Hypothalamus (tissue), 51 donors: ENCODE measurements around the gene GCSAM.

Experiments used
- DNase-seq, 51 donors: peaks; one replicate each; lab custom pipeline; 2025; lab: John Stamatoyannopoulos, UW

Gene GCSAM

GRCh38 chr3:112109322-112109721 is 23.7 kb downstream of the GCSAM start:
- no peak for DNase-seq

DNA sequence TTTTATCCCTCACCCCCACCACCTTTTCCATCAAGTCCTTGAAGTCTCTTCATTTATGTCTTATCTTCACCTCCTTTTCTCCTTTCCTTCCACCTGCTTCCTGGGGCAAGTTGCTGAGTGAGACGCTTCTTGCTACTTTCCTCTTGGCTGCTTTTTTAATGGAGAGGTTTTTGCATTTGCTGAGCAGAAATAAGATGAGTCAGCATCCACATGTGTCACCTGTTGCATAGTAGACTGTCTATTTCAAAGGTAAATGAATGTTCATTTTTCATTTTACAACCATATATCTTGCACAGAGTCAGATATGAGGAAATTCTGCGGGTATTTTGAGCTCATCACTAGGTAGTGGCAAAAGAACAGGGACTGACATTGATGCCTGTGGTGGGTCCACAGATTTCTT is 28.3 kb downstream of the GCSAM start:
- DNase-seq = no peak

DNA sequence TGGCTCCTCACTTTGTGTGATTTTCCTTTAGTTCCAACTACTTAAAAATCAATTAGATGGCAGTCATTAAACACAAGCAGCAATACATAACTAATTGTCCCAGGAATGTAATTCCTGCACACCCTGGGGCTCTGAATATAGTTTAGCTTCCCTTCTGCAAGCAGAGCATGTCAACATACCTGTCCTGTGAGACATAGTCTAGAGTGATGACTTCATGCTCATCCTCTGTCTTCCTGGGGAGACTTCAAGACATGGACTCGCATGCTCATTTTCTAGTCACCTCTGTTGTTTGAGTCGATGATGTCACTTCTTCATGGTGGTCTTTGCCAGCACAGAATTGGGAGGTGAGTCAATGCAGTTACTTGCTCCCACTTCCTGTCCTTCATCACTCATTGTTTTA is 31.1 kb downstream of the GCSAM start:
- no peak for DNase-seq

GRCh38 chr3:112097378-112097777 is 35.7 kb downstream of the GCSAM start:
- DNase-seq = peak in 1 of 51 donors; percentile 2

DNA sequence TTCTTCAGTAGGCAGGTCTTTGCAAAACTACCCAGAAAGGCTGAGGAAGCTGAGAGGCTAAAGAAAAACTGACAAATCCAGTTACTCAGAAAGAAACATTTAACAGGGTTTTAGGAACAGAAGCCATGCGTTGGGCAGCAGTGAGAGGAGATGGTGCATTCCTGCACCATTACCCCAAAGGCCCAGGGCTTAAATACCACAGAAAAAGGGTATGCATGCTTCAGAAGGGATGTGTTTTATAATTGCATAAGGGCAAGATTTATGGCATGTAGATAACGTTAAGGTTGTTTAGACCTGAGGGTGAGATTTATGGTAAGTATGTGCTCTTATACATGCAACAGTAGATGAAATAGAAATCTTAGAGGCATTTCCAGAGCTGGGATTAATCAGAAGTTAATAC is 36.9 kb downstream of the GCSAM start:
- no peak for DNase-seq

- no peak for DNase-seq
Observed at GRCh38 chr3:112095731-112096130, 37.3 kb downstream of the GCSAM start.

GRCh38 chr3:112093180-112093522 is 39.9 kb downstream of the GCSAM start:
- DNase-seq = no peak

DNA sequence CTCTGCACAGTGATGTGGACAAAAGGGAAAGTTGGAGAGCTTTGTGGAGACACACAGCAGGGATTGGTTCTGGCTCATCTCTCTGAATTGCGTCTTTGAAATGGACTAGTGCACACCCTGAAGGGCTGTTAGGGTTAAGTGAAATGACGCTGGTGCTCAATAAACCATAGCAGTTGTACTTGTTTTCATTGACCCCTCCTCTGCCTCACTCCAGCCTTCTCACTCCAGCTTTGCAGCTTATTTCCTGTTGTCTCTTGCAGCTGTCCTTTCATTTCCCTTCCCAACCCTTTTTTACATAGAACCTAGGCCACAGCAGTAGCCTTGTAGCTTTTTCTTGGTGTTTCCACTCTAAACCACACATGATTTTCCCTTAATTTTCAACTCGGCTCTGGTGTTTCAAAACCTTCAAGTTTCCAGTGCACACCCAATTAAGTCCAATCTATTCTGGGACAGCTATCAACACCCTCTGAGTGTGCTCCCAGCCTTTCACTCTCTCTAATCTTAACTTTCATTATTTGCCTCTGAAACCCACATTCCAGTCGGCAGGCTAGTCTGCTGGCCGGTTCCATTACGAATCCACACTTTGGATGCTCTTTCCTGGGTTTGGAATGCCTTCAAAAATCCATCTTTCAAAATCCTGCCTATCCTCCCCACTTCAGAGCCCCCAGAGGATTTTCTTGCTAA is 40.4 kb downstream of the GCSAM start:
- no peak for DNase-seq

DNA sequence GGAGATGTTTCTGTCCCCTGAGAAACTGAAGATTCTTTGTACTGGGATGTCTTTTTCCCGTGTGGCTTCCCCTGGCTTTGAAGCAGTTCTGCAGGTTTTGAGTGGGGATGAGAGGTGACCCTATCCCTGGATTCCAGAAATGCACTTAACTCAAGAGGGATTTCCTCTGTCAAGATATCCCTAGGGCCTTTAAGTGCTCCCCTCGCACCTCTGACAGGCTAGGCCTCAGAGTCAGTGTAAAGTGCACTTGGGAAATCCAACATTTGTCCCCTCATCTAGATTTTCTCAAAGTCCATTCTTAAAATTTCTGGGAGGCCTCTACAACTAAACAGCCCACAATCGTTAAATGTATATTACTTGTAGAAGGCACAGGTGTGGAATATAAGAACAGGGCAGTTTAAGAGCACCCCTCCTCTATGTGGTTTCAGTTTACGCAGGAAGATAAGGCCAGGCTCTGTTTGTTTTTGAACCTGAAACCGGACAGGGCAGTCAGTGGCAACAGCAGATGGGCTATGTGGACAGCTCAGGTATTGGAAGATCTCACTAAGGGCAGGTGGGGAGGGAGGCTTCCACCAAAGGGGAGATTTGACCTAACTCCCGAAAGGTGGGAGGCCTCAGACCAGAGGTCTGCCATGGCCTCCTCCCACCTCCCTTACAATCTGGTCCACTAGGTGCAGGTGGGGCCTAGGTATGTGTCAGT is 42.0 kb downstream of the GCSAM start:
- DNase-seq = no peak

DNA sequence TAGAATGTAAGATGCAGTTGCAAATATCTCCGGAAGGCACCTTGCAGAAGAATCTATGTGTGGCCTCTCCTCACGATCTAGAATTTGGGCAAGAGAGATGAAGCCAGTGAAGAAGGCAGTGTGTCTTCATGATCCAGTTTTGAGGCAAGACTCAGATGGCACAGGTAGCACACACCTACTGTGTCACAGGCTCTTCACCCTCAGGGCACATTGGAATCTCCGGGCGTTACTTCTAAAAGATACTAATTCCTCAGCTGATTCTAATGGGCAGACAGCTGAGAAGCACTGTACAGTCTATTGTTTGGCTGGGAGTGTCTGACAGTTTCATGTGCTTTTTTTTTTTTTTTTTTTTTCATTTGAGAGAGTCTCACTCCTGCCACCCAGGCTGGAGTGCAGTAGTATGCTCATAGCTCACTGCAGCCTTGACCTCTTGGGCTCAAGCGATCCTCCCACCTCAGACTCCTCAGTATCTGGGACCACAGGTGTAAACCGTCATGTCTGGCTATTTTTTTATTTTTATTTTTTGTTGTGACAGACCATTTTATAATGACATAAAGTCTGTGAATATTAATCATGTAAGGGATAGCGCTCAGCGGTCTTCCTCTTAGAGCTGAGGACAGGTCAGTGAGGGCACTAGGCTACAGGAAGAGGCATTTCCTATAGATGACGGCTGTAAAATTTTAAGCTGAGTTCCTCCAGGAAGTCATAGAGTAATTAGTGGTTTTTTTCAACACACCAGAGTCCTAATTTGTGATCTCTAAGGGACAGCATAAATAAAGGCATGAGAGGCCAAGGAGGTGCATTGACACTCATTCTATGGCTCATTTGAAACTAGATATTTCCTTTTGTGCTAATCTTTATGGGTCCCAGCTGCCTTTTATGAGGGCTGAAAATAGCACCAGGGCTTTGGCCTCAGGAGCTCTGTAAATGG is 42.8 kb downstream of the GCSAM start:
- no peak for DNase-seq

GRCh38 chr3:112088944-112089343 is 44.1 kb downstream of the GCSAM start:
- no peak for DNase-seq

DNA sequence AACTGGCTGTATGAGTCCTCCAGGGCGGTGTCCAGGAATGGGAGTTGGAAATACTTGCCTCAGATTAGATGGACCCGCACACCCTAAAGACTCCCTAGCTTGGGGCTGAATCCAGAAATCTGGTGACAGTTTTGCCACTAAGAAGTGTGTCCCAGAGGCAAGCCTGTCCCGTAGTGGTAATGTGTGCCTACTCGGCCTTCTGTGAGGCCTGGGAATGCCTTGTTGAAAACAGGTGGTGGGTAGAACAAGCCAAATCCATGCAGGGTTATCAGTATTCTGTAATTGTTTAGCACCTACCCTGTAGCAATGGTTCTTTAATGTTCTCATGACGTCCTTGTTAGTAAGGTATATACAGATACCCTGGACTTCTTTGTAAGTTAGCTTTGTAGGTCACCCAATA is 45.3 kb downstream of the GCSAM start:
- no peak for DNase-seq

DNA sequence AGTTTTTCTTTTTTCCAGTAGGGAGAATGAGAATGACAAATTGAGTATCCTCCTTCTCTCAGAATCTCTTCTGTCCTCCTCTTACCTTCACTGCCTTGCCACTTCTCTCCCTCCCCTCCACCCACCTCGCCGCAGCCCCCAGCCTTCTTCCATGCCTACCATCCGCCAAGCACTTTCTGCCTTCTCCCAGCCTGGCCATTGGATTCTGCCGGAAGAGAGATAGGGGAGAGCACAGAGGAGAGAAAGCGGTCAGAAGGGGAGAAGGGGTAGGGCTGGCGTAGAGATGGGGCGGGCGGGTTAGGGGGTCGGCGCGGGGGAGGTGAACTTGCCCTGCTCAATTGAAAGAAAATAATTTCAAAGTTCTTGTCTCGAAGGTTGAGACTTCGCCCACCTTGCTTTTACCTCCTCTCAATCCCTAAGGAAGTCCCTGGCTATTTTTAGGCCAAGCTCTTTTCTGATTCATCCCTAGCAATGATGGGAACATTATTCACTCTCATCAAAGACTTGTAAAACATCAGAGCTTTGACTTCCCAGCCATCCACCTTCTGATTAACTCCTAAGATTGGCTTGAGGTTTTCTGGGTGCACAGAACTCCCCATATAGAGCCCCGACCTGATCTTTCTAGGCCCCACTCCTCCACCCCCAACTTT is 46.0 kb downstream of the GCSAM start:
- peak in 1 of 51 donors; percentile 3 for DNase-seq

GRCh38 chr3:112086076-112086854 is 46.8 kb downstream of the GCSAM start, which contains the start of gene C3orf52:
Gene C3orf52 (plus strand): TSS chr3:112086389. CDS start chr3:112086408, 19 bp downstream.
- peak in 39 of 51 donors; percentile 2 to 64 (median 22) for DNase-seq

DNA sequence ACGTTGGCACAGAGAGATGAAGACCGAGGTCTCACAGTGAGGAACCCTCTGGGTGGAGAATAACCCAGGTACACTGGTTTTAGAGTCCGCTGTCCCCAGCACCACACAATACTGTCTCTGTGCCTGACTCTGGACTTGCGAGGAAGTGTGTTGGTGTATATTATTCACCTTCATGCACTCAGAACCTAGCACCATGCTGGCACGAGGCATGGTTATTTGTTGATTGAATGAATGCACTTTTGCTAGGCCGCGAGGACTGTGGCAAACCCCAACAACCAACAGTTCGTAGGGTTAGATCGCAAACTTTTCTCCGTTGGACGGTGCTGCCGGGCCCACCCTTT is 47.3 kb downstream of the GCSAM start:
- DNase-seq = no peak

DNA sequence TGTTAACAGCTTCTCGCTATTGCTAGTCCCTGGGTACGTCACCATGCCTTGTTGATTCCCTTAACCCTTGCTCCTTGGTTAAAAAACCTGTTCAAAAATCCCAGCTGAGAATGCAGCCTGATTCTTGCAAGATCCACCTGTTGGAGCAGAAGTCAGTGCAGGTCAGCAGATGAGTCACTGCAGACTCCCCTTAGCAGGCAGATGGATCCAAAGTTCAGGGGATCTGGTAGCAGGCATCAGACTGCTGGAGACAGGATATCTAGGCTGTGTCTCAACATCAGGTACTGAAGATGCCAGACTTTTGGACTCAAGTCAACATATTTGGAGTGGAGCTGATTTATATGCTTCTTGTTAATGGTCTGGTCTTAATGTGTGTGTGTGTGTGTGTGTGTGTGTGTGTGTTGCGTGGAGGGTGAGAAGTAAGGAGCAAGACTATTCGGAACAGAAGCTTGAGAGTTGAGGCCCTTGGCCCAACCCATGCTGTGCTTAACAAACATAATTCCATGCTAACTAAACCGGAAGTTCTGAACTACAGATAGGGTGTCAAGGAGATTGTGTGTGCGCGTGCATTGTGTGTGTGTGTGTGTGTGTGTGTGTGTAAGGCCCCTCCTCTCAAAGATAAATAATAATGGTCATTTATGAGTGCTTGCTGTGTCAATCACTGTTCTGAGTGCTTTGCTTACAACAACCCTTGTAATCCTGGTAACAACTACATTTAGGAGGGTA is 47.9 kb downstream of the GCSAM start:
- no peak for DNase-seq

GRCh38 chr3:112083239-112083638 is 49.8 kb downstream of the GCSAM start:
- no peak for DNase-seq

DNA sequence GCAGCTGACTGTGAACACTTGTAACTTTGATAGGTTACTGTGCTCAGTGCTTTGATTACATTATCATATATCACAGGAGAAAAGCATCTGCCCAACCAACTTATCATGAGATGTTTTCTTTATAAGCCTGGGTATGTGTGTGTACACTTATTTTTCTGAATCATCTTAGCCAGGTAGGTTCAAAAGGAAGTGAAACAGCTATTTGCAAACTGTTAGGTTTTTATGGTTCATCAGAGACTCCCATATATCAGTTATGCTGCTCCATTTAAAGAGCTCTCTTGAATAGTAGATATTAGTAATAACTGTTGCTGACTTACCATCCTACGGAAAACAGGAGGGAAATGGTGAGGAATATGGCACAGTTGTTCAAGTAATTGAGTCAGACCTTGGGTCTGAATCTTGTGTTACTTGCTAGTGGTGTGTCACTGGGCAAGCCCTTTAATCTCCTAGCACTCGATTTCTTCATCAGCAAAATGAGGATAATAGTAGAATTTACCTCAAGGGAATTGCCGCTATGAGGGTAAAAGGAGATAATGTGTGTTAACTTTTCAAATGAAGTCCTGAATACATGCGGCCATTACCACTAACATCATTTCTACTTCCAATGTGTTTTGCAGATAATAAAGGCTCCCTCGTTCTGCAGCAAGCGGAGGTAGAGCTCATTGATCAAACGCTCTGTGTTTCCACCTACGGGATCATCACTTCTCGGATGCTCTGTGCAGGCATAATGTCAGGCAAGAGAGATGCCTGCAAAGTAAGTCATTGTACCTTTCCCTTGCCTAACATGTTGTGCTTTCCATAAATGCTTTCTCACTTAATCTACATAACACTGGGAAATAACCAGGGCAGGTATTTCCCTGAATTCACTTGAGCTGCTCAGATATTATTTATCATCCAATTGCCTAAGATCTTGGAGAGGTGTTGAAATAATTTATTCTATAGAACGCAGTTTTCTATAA is 54.6 kb downstream of the GCSAM start:
- DNase-seq = no peak
